Endodermal cell (in vitro differentiated cells): ENCODE measurements around the gene CHI3L2. TPM values are rescaled to one million over a fixed set of nuclear protein-coding genes. Genes with fewer than 3 reads are reported as not detected.

ENCODE experiments used
- DNase-seq: peaks from one replicate; pipeline ENCODE4 v3.0.0-alpha.2; 2017
- H3K27ac ChIP-seq: 2 replicates; pipeline ENCODE4 v1.5.1; 2013; ENCODE audit warnings: mild to moderate bottlenecking, low read depth, low read length, moderate library complexity
- H3K27me3 ChIP-seq: 2 replicates; pipeline ENCODE4 v1.6.1; 2013; ENCODE audit warnings: mild to moderate bottlenecking, low read length, moderate library complexity; ENCODE audit not compliant: insufficient read depth, control insufficient read depth, poor library complexity, severe bottlenecking
- H3K36me3 ChIP-seq: 2 replicates; pipeline ENCODE4 v1.7.0; 2013; ENCODE audit warnings: mild to moderate bottlenecking, low read length, moderate library complexity; ENCODE audit not compliant: control insufficient read depth, insufficient read depth
- H3K4me1 ChIP-seq: one replicate; pipeline ENCODE4 v1.7.0; 2013; ENCODE audit warnings: low read length; ENCODE audit not compliant: control insufficient read depth, insufficient read depth
- H3K4me3 ChIP-seq: 2 replicates; pipeline ENCODE4 v1.5.1; 2013; ENCODE audit warnings: mild to moderate bottlenecking, low read length, moderate library complexity
- H3K9ac ChIP-seq: 2 replicates; pipeline ENCODE4 v1.6.1; 2013; ENCODE audit warnings: mild to moderate bottlenecking, low read length, moderate library complexity; ENCODE audit not compliant: poor library complexity, severe bottlenecking; ENCODE audit errors: extremely low read depth
- H3K9me3 ChIP-seq: 2 replicates; pipeline ENCODE4 v1.6.1; 2013; ENCODE audit warnings: mild to moderate bottlenecking, low read length, moderate library complexity; ENCODE audit not compliant: control insufficient read depth
- H3K27ac Mint-ChIP-seq: 2 replicates; pipeline ENCODE4 v1.8.0; 2020; ENCODE audit warnings: mixed read lengths
- H3K27me3 Mint-ChIP-seq: 2 replicates; pipeline ENCODE4 v1.8.0; 2021; ENCODE audit warnings: mild to moderate bottlenecking, mixed read lengths; ENCODE audit not compliant: insufficient read depth
- H3K36me3 Mint-ChIP-seq: 2 replicates; pipeline ENCODE4 v1.8.0; 2020; ENCODE audit warnings: low read depth, mixed read lengths
- H3K4me1 Mint-ChIP-seq: 2 replicates; pipeline ENCODE4 v1.8.0; 2020; ENCODE audit warnings: mixed read lengths
- H3K4me3 Mint-ChIP-seq: 2 replicates; pipeline ENCODE4 v1.8.0; 2020; ENCODE audit warnings: mild to moderate bottlenecking, moderate library complexity, mixed read lengths
- H3K9me3 Mint-ChIP-seq: 2 replicates; pipeline ENCODE4 v1.8.0; 2020; ENCODE audit warnings: mild to moderate bottlenecking, mixed read lengths
- CTCF ChIP-seq: fragments of 200-600 bp; sonication (generic); conservative IDR thresholded peaks from 2 replicates; pipeline ENCODE4 v1.5.0; 2021; ENCODE audit warnings: antibody characterized with exemption, mild to moderate bottlenecking
- WGBS, 2 experiments: methylation state at CpG; one replicate each; pipeline versions ENCODE4 v1.1.5 to v1.1.7; 2013; ENCODE audit warnings: missing lambda C conversion rate in 2 of 2, mixed read lengths in 1 of 2; ENCODE audit not compliant: insufficient coverage in 1 of 2, insufficient read length in 1 of 2; 5-methylcytosine and 5-hydroxymethylcytosine counted together
- total RNA-seq, 2 donors: library from RNA; stranded (reverse); fragmentation: NEBNext Ultra II Directional in 1 of 2; extraction: Animal tissue kit (Norgen Biotek cat#: 25700) in 1 of 2; gene quantifications; 2 replicates in 1 of 2; 3 replicates in 1 of 2; pipeline ENCODE4 v1.2.1, GENCODE V29; 2021

The CHI3L2 gene
- total RNA-seq, 2 donors from 2014 or later = not detected

GRCh38 chr1:111281411-111281810 is 53.9 kb downstream of the CHI3L2 start:
- Histone ChIP-seq H3K9me3 (peaks cover 17% of the 10 kb centered on the region), H3K27ac (no peak overlapping the region), H3K9ac (no peak overlapping the region), H3K4me3 (no peak overlapping the region), H3K4me1 (peaks cover 18% of the 10 kb centered on the region), H3K27me3 (no peaks in the 10 kb centered on the region), H3K36me3 (no peaks in the 10 kb centered on the region)
- H3K9me3 Mint-ChIP-seq = peaks cover 7% of the 10 kb centered on the region
- no peak overlapping the region for H3K4me3 Mint-ChIP-seq
- peaks cover 6% of the 10 kb centered on the region for H3K27me3 Mint-ChIP-seq
- H3K27ac Mint-ChIP-seq = no peak overlapping the region
- no peak for DNase-seq
- TF ChIP-seq CTCF = no peak
- H3K4me1 Mint-ChIP-seq = peaks cover 12% of the 10 kb centered on the region
- 92 to 97% methylated on average over 5 of the region's 5 CpGs for WGBS, 2 experiments
- H3K36me3 Mint-ChIP-seq = no peaks in the 10 kb centered on the region

DNA sequence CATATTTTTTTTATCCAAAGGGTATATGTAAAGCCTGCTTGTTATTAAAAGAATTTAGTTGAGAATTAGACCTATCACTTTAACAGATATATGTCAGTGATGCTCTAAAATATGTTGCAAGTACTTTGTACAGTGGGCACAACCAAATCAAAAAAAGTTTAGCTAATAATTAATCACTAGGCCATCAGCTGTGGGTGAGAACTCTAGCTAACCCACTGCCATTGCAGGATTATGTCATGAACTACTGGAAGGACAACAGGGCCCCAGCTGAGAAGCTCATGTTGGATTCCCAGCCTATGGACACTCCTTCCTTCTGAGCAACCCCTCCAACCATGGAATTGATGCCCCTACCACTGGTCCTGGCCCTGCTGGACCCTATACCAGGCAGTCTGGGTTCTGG is 56.3 kb downstream of the CHI3L2 start:
- Mint-ChIP-seq H3K36me3 (no peaks in the 10 kb centered on the region), H3K4me3 (no peak overlapping the region), H3K4me1 (peaks cover 12% of the 10 kb centered on the region), H3K27ac (no peak overlapping the region), H3K9me3 (no peaks in the 10 kb centered on the region), H3K27me3 (peaks cover 5% of the 10 kb centered on the region)
- TF ChIP-seq CTCF = no peak
- Histone ChIP-seq H3K36me3 (no peaks in the 10 kb centered on the region), H3K4me1 (peaks cover 20% of the 10 kb centered on the region), H3K9me3 (peaks cover under 1% of the 10 kb centered on the region), H3K27ac (no peak overlapping the region), H3K9ac (no peak overlapping the region), H3K27me3 (no peaks in the 10 kb centered on the region), H3K4me3 (no peak overlapping the region)
- no peak for DNase-seq

GRCh38 chr1:111285879-111286278 is 58.4 kb downstream of the CHI3L2 start:
- no peak overlapping the region for H3K4me3 Mint-ChIP-seq
- H3K9me3 ChIP-seq = no peaks in the 10 kb centered on the region
- peak; percentile 55 for DNase-seq
- H3K4me3 ChIP-seq = no peak overlapping the region
- no peaks in the 10 kb centered on the region for H3K27me3 ChIP-seq
- 96 to 100% methylated on average over 2 of the region's 2 CpGs for WGBS, 2 experiments
- peaks cover 15% of the 10 kb centered on the region for H3K4me1 ChIP-seq
- H3K36me3 ChIP-seq = no peaks in the 10 kb centered on the region
- peak; percentile 12 for TF ChIP-seq CTCF
- peaks cover 3% of the 10 kb centered on the region for H3K4me1 Mint-ChIP-seq
- no peak overlapping the region for H3K27ac ChIP-seq
- H3K27me3 Mint-ChIP-seq = no peaks in the 10 kb centered on the region
- no peaks in the 10 kb centered on the region for H3K9me3 Mint-ChIP-seq
- no peak overlapping the region for H3K27ac Mint-ChIP-seq
- H3K9ac ChIP-seq = no peak overlapping the region
- no peaks in the 10 kb centered on the region for H3K36me3 Mint-ChIP-seq
